Spinal cord (tissue), 10 donors: ENCODE measurements around the gene ITLN2. TPM values are rescaled to one million over a fixed set of nuclear protein-coding genes. Genes with fewer than 3 reads are reported as not detected.
"Not testable (repeated sequence)": the region's sequence is repeated elsewhere in the genome, so short reads cannot be mapped to it uniquely, and the experiment has no call there.

Source experiments
- DNase-seq, 6 donors: peaks; one replicate each; pipeline versions ENCODE4 v3.0.0 to v3.0.0-alpha.2; 2013 to 2015; ENCODE audit warnings: low spot score in 6 of 6, low read depth in 4 of 6
- H3K27ac ChIP-seq: one replicate; pipeline ENCODE4 v1.5.1; 2013; ENCODE audit warnings: low read depth, low read length, control low read depth
- H3K27me3 ChIP-seq: one replicate; pipeline ENCODE4 v1.6.1; 2013; ENCODE audit warnings: low read length; ENCODE audit not compliant: control insufficient read depth, insufficient read depth
- H3K36me3 ChIP-seq: one replicate; pipeline ENCODE4 v1.6.1; 2013; ENCODE audit warnings: low read length; ENCODE audit not compliant: control insufficient read depth, insufficient read depth
- H3K4me1 ChIP-seq: one replicate; pipeline ENCODE4 v1.6.1; 2013; ENCODE audit warnings: low read length; ENCODE audit not compliant: control insufficient read depth, insufficient read depth
- H3K4me3 ChIP-seq: one replicate; pipeline ENCODE4 v1.5.1; 2013; ENCODE audit warnings: low read depth, low read length, control low read depth
- H3K9me3 ChIP-seq: one replicate; pipeline ENCODE4 v1.6.1; 2013; ENCODE audit warnings: low read length; ENCODE audit not compliant: control insufficient read depth, insufficient read depth
- WGBS: methylation state at CpG from one replicate; pipeline ENCODE4 v1.1.5; 2013; ENCODE audit warnings: missing lambda C conversion rate; ENCODE audit not compliant: insufficient coverage; 5-methylcytosine and 5-hydroxymethylcytosine counted together
- polyA plus RNA-seq, 2 donors: library from polyadenylated mRNA; unstranded; fragments of 120-200 nt; gene quantifications; one replicate each; pipeline ENCODE4 v1.2.1, GENCODE V29; 2013; ENCODE audit not compliant: insufficient read length in 2 of 2
- total RNA-seq, 2 donors: library from RNA; depleted of rRNA in 1 of 2; stranded (reverse); fragments of 120-200 nt in 1 of 2; fragments of >200 nt in 1 of 2; gene quantifications; one replicate each; pipeline versions ENCODE4 v1.2.3 to v1.2.4, GENCODE V29; 2013 to 2014
- donor health status: healthy.

ITLN2 gene
- total and polyA plus RNA-seq, 4 donors, result 0.17 to 0.21 (median 0.20) TPM; not detected in 1

GRCh38 chr1:160963521-160963920 lies 8.9 kb upstream of the ITLN2 start:
- Histone ChIP-seq H3K4me3 (no peak overlapping the region), H3K27me3 (no peaks in the 10 kb centered on the region), H3K4me1 (no peaks in the 10 kb centered on the region), H3K36me3 (no peaks in the 10 kb centered on the region), H3K9me3 (no peaks in the 10 kb centered on the region), H3K27ac (no peak overlapping the region)
- DNase-seq, result no peak
- WGBS, result no CpG with 5 or more reads among the region's 4 CpGs

- no peaks in the 10 kb centered on the region for H3K36me3 ChIP-seq
- DNase-seq, result no peak
- 40% methylated on average over 1 of the region's 1 CpG for WGBS
- H3K4me1 ChIP-seq, result no peaks in the 10 kb centered on the region
- H3K27me3 ChIP-seq, result no peaks in the 10 kb centered on the region
- no peak overlapping the region for H3K4me3 ChIP-seq
- H3K27ac ChIP-seq, result no peak overlapping the region
- H3K9me3 ChIP-seq, result no peaks in the 10 kb centered on the region
These were observed 6.8 kb upstream of the ITLN2 start for GRCh38 chr1:160961419-160961818.

- WGBS, result 88% methylated on average over 2 of the region's 4 CpGs
- Histone ChIP-seq H3K4me1 (no peaks in the 10 kb centered on the region), H3K27ac (no peak overlapping the region), H3K4me3 (no peak overlapping the region), H3K27me3 (no peaks in the 10 kb centered on the region), H3K9me3 (no peaks in the 10 kb centered on the region), H3K36me3 (no peaks in the 10 kb centered on the region)
- DNase-seq, result no peak
These were observed 2.4 kb upstream of the ITLN2 start for GRCh38 chr1:160956966-160957365.

GRCh38 chr1:160953030-160953429 lies 1.6 kb downstream of the ITLN2 start:
- H3K36me3 ChIP-seq, result no peaks in the 10 kb centered on the region
- WGBS, result 84% methylated on average over 3 of the region's 3 CpGs
- H3K4me1 ChIP-seq, result no peaks in the 10 kb centered on the region
- no peak overlapping the region for H3K4me3 ChIP-seq
- no peaks in the 10 kb centered on the region for H3K9me3 ChIP-seq
- no peak overlapping the region for H3K27ac ChIP-seq
- H3K27me3 ChIP-seq, result no peaks in the 10 kb centered on the region
- DNase-seq, result peak in 1 of 6 donors; percentile 42

GRCh38 chr1:160952129-160952510 lies 2.5 kb downstream of the ITLN2 start:
- Histone ChIP-seq H3K4me3 (no peak overlapping the region), H3K9me3 (no peaks in the 10 kb centered on the region), H3K36me3 (no peaks in the 10 kb centered on the region), H3K27me3 (no peaks in the 10 kb centered on the region), H3K27ac (no peak overlapping the region), H3K4me1 (no peaks in the 10 kb centered on the region)
- DNase-seq, result peak in 2 of 6 donors; percentile 12 to 21
- no CpG with 5 or more reads among the region's 2 CpGs for WGBS

GRCh38 chr1:160951443-160952128 lies 3.0 kb downstream of the ITLN2 start:
- Histone ChIP-seq H3K4me1 (no peaks in the 10 kb centered on the region), H3K4me3 (no peak overlapping the region), H3K27ac (no peak overlapping the region), H3K36me3 (no peaks in the 10 kb centered on the region), H3K27me3 (no peaks in the 10 kb centered on the region), H3K9me3 (no peaks in the 10 kb centered on the region)
- WGBS, result 49% methylated on average over 6 of the region's 8 CpGs
- peak in 4 of 6 donors; percentile 4 to 69 (median 46) for DNase-seq

- no peaks in the 10 kb centered on the region for H3K27me3 ChIP-seq
- H3K4me1 ChIP-seq, result no peaks in the 10 kb centered on the region
- no peak overlapping the region for H3K27ac ChIP-seq
- no peak for DNase-seq
- 100% methylated on average over 2 of the region's 3 CpGs for WGBS
- H3K4me3 ChIP-seq, result no peak overlapping the region
- H3K9me3 ChIP-seq, result no peaks in the 10 kb centered on the region
- no peaks in the 10 kb centered on the region for H3K36me3 ChIP-seq
These were observed 4.0 kb downstream of the ITLN2 start for GRCh38 chr1:160950657-160951056.

- no peak for DNase-seq
- Histone ChIP-seq H3K4me3 (no peak overlapping the region), H3K27ac (no peak overlapping the region), H3K9me3 (no peaks in the 10 kb centered on the region), H3K27me3 (no peaks in the 10 kb centered on the region), H3K4me1 (no peaks in the 10 kb centered on the region), H3K36me3 (no peaks in the 10 kb centered on the region)
- WGBS, result no CpG with 5 or more reads among the region's 2 CpGs
These were observed 4.7 kb downstream of the ITLN2 start for GRCh38 chr1:160949881-160950280.

- WGBS, result no CpG with 5 or more reads among the region's 7 CpGs
- H3K9me3 ChIP-seq, H3K4me3 ChIP-seq, DNase-seq, H3K36me3 ChIP-seq, H3K27me3 ChIP-seq, H3K4me1 ChIP-seq, H3K27ac ChIP-seq: not testable (repeated sequence)
These were observed 5.3 kb downstream of the ITLN2 start for GRCh38 chr1:160949216-160949880.

GRCh38 chr1:160947174-160947759 lies 7.3 kb downstream of the ITLN2 start:
- H3K4me1 ChIP-seq, H3K9me3 ChIP-seq, H3K36me3 ChIP-seq, H3K27ac ChIP-seq, DNase-seq, H3K27me3 ChIP-seq, H3K4me3 ChIP-seq: not testable (repeated sequence)
- WGBS, result no CpG with 5 or more reads among the region's 7 CpGs
